Gastrocnemius medialis (tissue), 4 donors: Measurements from ENCODE around the gene TET2.

Experiments used
- POLR2A ChIP-seq, 2 donors: fragments of 450-650 bp; IDR thresholded peaks; one replicate each; pipeline ENCODE4 v1.6.1; 2017; ENCODE audit warnings: antibody characterized with exemption in 2 of 2, mild to moderate bottlenecking in 2 of 2, moderate library complexity in 2 of 2
- TF ChIP-seq, protein P1 (sequence below), 5 experiments: fragments of 450-650 bp in 3 of 5; fragments of 200-600 bp in 2 of 5; sonication (generic) in 2 of 5; IDR thresholded peaks in 4 of 5; conservative IDR thresholded peaks in 1 of 5; 1 replicate in 4 of 5; 2 replicates in 1 of 5; pipeline ENCODE4 v1.5.1; 2016 to 2019; ENCODE audit warnings: antibody characterized with exemption in 5 of 5, mild to moderate bottlenecking in 3 of 5, moderate library complexity in 3 of 5

DNA sequence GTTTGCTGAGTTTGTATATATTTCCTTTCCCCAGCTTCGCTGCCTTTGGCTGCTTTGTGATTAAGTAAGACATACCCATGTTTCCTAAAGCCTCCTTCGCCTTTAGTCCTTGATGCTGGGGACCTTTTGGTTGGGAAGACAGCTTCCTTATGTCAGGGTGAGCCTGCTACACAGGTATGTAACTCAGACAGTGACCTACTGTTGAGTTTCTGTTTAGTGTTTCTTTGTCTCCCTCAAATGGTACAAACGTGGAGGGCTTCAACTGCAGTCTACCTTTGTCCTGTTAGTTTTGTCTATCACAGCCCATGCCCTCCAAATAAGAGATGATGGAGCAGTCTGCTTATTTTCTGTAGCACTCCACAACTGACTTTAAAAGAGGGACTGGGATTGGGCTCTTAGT lies 59.5 kb downstream of the TET2 start:
- no peak for TF ChIP-seq POLR2A (IDR thresholded peaks at IDR 0.05)
- TF ChIP-seq, protein P1, sequence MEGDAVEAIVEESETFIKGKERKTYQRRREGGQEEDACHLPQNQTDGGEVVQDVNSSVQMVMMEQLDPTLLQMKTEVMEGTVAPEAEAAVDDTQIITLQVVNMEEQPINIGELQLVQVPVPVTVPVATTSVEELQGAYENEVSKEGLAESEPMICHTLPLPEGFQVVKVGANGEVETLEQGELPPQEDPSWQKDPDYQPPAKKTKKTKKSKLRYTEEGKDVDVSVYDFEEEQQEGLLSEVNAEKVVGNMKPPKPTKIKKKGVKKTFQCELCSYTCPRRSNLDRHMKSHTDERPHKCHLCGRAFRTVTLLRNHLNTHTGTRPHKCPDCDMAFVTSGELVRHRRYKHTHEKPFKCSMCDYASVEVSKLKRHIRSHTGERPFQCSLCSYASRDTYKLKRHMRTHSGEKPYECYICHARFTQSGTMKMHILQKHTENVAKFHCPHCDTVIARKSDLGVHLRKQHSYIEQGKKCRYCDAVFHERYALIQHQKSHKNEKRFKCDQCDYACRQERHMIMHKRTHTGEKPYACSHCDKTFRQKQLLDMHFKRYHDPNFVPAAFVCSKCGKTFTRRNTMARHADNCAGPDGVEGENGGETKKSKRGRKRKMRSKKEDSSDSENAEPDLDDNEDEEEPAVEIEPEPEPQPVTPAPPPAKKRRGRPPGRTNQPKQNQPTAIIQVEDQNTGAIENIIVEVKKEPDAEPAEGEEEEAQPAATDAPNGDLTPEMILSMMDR (IDR thresholded peaks at IDR 0.05 in 4 of 5, conservative IDR thresholded peaks at IDR 0.05 in 1 of 5) = no peak
